A549 (cell line): ENCODE results near the gene TMEM140. TPM values are rescaled to one million over a fixed set of nuclear protein-coding genes. Genes with fewer than 3 reads are reported as not detected.

ENCODE experiments used
- ATAC-seq, 2 experiments: fragments of 200-7000 bp in 1 of 2; fragments of >200 bp in 1 of 2; cut with Nextera tagmentation in 1 of 2; cut with Tn5 transposase in 1 of 2; 3 replicates each; pipeline versions ENCODE4 v1.8.0 to v1.9.1; 2018 to 2020; ENCODE audit warnings: mild to moderate bottlenecking in 1 of 2, moderate library complexity in 1 of 2
- CTCF ChIA-PET: fragments of 300-600 bp; sonication (Branson Sonifier 250); formaldehyde crosslinking; extraction: SDS; loops from one replicate; lab custom pipeline; 2021; ENCODE audit warnings: antibody characterized with exemption, inconsistent platforms; lab: Yijun Ruan, JAX
- POLR2A ChIA-PET: fragments of 350-600 bp; formaldehyde crosslinking; extraction: SDS; loops from one replicate; lab custom pipeline; 2021; ENCODE audit warnings: antibody characterized with exemption, inconsistent platforms; lab: Yijun Ruan, JAX
- DNase-seq, 2 experiments: peaks; one replicate each; pipeline versions ENCODE4 v3.0.0 to v3.0.0-alpha.2; 2011 to 2016; ENCODE audit warnings: low read depth in 1 of 2, low spot score in 1 of 2
- FAIRE-seq: peaks from 2 replicates; lab custom pipeline; 2011; peaks lifted over from hg19 to GRCh38; lab: Jason Lieb, UNC
- H3K27ac ChIP-seq, 2 experiments: fragments of >200 bp; sonication (Bioruptor Twin); formaldehyde crosslinking; 3 replicates each; pipeline ENCODE4 v1.5.1; 2016 to 2017
- H3K4me1 ChIP-seq: fragments of >200 bp; sonication (Bioruptor Twin); formaldehyde crosslinking; 3 replicates; pipeline ENCODE4 v1.6.1; 2016
- H3K4me2 ChIP-seq: fragments of >200 bp; sonication (Bioruptor Twin); formaldehyde crosslinking; 3 replicates; pipeline ENCODE4 v1.6.1; 2016
- H3K4me3 ChIP-seq: fragments of >200 bp; sonication (Bioruptor Twin); formaldehyde crosslinking; 3 replicates; pipeline ENCODE4 v1.5.1; 2016
- H3K9me3 ChIP-seq: fragments of >200 bp; sonication (Bioruptor Twin); formaldehyde crosslinking; 3 replicates; pipeline ENCODE4 v1.6.1; 2016
- CBX2 ChIP-seq: fragments of 200-600 bp; sonication (generic); IDR thresholded peaks from 2 replicates; pipeline ENCODE4 v1.6.1; 2016; ENCODE audit warnings: low read depth, mild to moderate bottlenecking, borderline replicate concordance
- CHD2 ChIP-seq: fragments of 150-350 bp; IDR thresholded peaks from 2 replicates; pipeline ENCODE4 v1.6.1; 2014; ENCODE audit warnings: low read length; ENCODE audit not compliant: partially characterized antibody
- EHF ChIP-seq: fragments of 250-450 bp; sonication (Bioruptor Pico); IDR thresholded peaks from 2 replicates; pipeline ENCODE4 v1.5.0; 2020; ENCODE audit warnings: mild to moderate bottlenecking
- ESRRA ChIP-seq: fragments of 150-350 bp; IDR thresholded peaks from 2 replicates; pipeline ENCODE4 v1.6.1; 2014; ENCODE audit warnings: mild to moderate bottlenecking, low read length, borderline replicate concordance
- FOSB ChIP-seq: fragments of 250-450 bp; sonication (Bioruptor Pico); IDR thresholded peaks from 2 replicates; pipeline ENCODE4 v1.5.0; 2020; ENCODE audit warnings: mild to moderate bottlenecking, moderate library complexity
- FOSL2 ChIP-seq, 2 experiments: fragments of 450-650 bp in 1 of 2; fragments of >200 bp in 1 of 2; sonication (Bioruptor Twin) in 1 of 2; formaldehyde crosslinking; IDR thresholded peaks; 2 replicates each; pipeline versions ENCODE4 v1.5.0 to v1.6.1; 2016 to 2020; ENCODE audit warnings: mild to moderate bottlenecking in 1 of 2, moderate library complexity in 1 of 2
- GATA3 ChIP-seq: IDR thresholded peaks from 2 replicates; pipeline ENCODE4 v1.6.1; 2012; ENCODE audit warnings: borderline replicate concordance
- HOXB13 ChIP-seq: fragments of 250-450 bp; sonication (Bioruptor Pico); IDR thresholded peaks from 2 replicates; pipeline ENCODE4 v1.5.0; 2020; ENCODE audit warnings: low read depth, mild to moderate bottlenecking, moderate library complexity
- HOXB5 ChIP-seq: fragments of 250-450 bp; sonication (Bioruptor Pico); IDR thresholded peaks from 2 replicates; pipeline ENCODE4 v1.5.0; 2020; ENCODE audit warnings: mild to moderate bottlenecking, moderate library complexity
- JUN ChIP-seq, 2 experiments: fragments of >200 bp; sonication (Bioruptor Twin); formaldehyde crosslinking; IDR thresholded peaks; 2 replicates in 1 of 2; 3 replicates in 1 of 2; pipeline ENCODE4 v1.6.1; 2016 to 2017
- KDM1A ChIP-seq: fragments of 200-600 bp; sonication (generic); IDR thresholded peaks from 2 replicates; pipeline ENCODE4 v1.6.1; 2016; ENCODE audit warnings: low read depth, mild to moderate bottlenecking
- MAFK ChIP-seq: fragments of 450-650 bp; IDR thresholded peaks from 2 replicates; pipeline ENCODE4 v1.6.1; 2014; ENCODE audit not compliant: partially characterized antibody
- MAZ ChIP-seq: fragments of 150-350 bp; IDR thresholded peaks from 2 replicates; pipeline ENCODE4 v1.6.1; 2014; ENCODE audit warnings: antibody characterized with exemption, low read depth, low read length, borderline replicate concordance
- NFE2L2 ChIP-seq: fragments of 150-350 bp; conservative IDR thresholded peaks from 2 replicates; pipeline ENCODE4 v1.6.1; 2014; ENCODE audit warnings: low read length
- NR3C1 ChIP-seq: fragments of >200 bp; sonication (Bioruptor Twin); formaldehyde crosslinking; IDR thresholded peaks from 3 replicates; pipeline ENCODE4 v1.6.1; 2017
- RAD21 ChIP-seq, 2 experiments: fragments of >200 bp in 1 of 2; sonication (Bioruptor Twin) in 1 of 2; formaldehyde crosslinking in 1 of 2; IDR thresholded peaks in 1 of 2; conservative IDR thresholded peaks in 1 of 2; 2 replicates in 1 of 2; 3 replicates in 1 of 2; pipeline ENCODE4 v1.6.1; 2012 to 2018; ENCODE audit warnings: inconsistent platforms in 1 of 2
- RARB ChIP-seq: fragments of 250-450 bp; sonication (Bioruptor Pico); IDR thresholded peaks from 2 replicates; pipeline ENCODE4 v1.8.0; 2021; ENCODE audit warnings: mild to moderate bottlenecking, moderate library complexity
- RCOR1 ChIP-seq: fragments of 150-350 bp; IDR thresholded peaks from 2 replicates; pipeline ENCODE4 v1.6.1; 2014; ENCODE audit warnings: antibody characterized with exemption, low read length, low read depth
- RFX5 ChIP-seq: fragments of 450-650 bp; IDR thresholded peaks from 2 replicates; pipeline ENCODE4 v1.7.1; 2014; ENCODE audit warnings: antibody characterized with exemption, mild to moderate bottlenecking, moderate library complexity
- SMC3 ChIP-seq: fragments of >200 bp; sonication (Bioruptor Twin); formaldehyde crosslinking; IDR thresholded peaks from 3 replicates; pipeline ENCODE4 v1.6.1; 2018; ENCODE audit warnings: inconsistent platforms
- SREBF2 ChIP-seq: fragments of 450-650 bp; IDR thresholded peaks from 2 replicates; pipeline ENCODE4 v1.6.1; 2014; ENCODE audit warnings: mild to moderate bottlenecking, moderate library complexity
- ZC3H11A ChIP-seq: fragments of 450-650 bp; IDR thresholded peaks from 2 replicates; pipeline ENCODE4 v1.6.1; 2014; ENCODE audit warnings: antibody characterized with exemption, mild to moderate bottlenecking
- ZFP36 ChIP-seq: fragments of 450-650 bp; IDR thresholded peaks from 2 replicates; pipeline ENCODE4 v1.6.1; 2014; ENCODE audit warnings: borderline replicate concordance; ENCODE audit not compliant: partially characterized antibody
- ZNF302 ChIP-seq: fragments of 250-450 bp; sonication (Bioruptor Pico); IDR thresholded peaks from 2 replicates; pipeline ENCODE4 v1.9.0; 2021; ENCODE audit warnings: inconsistent platforms, mild to moderate bottlenecking, moderate library complexity
- WGBS: methylation state at CpG from one replicate; pipeline ENCODE4 v1.1.6; 2017; ENCODE audit errors: missing lambda C conversion rate; 5-methylcytosine and 5-hydroxymethylcytosine counted together
- polyA plus RNA-seq, 4 experiments: library from polyadenylated mRNA; depleted of rRNA in 3 of 4; stranded (reverse); fragments of >200 nt; fragmentation: RNase III in 1 of 4; extraction: RNeasy Plus Mini Kit Qiagen cat#74134 plus additional on column Dnase treatment in 1 of 4; gene quantifications; 2 replicates in 3 of 4; 3 replicates in 1 of 4; pipeline ENCODE4 v1.2.3, GENCODE V29; 2011 to 2017
- TF ChIP-seq, protein P1 (sequence below): fragments of >200 bp; sonication (Bioruptor Twin); formaldehyde crosslinking; IDR thresholded peaks from 3 replicates; pipeline ENCODE4 v1.5.1; 2016
- TF ChIP-seq, protein P2 (sequence below): IDR thresholded peaks from 2 replicates; pipeline ENCODE4 v1.6.1; 2012; ENCODE audit warnings: low read depth, borderline replicate concordance
- TF ChIP-seq, protein P3 (sequence below): IDR thresholded peaks from 2 replicates; pipeline ENCODE4 v1.6.1; 2012
- TF ChIP-seq, protein P4 (sequence below): fragments of 450-650 bp; IDR thresholded peaks from 2 replicates; pipeline ENCODE4 v1.6.1; 2014; ENCODE audit warnings: antibody characterized with exemption
- TF ChIP-seq, protein P5 (sequence below): fragments of 250-450 bp; sonication (Bioruptor Pico); IDR thresholded peaks from 2 replicates; pipeline ENCODE4 v1.5.0; 2020; ENCODE audit warnings: low read depth, mild to moderate bottlenecking, moderate library complexity

Gene TMEM140
- polyA plus RNA-seq, 2 of the 4 experiments (the other 2 are of a cell fraction): 0.72 to 0.87 TPM

GRCh38 chr7:135186261-135186540, 38.3 kb downstream of the TMEM140 start:
- no peaks in the 10 kb centered on the region for H3K4me1 ChIP-seq
- FAIRE-seq: no peak
- ChIA-PET CTCF (interaction anchor here (1.8 to 2.5 kb wide), 2 partner anchors 10 to 16 kb away, joined by 6 to 7 read pairs; partner anchors contain the start of gene CYREN), POLR2A (no interaction called here)
- no peak for DNase-seq
- no peaks in the 10 kb centered on the region for H3K9me3 ChIP-seq
- H3K27ac ChIP-seq: no peak overlapping the region
- no peak overlapping the region for H3K4me3 ChIP-seq
- 91% methylated on average over 3 of the region's 3 CpGs for WGBS
- no peak for TF ChIP-seq KDM1A
- TF ChIP-seq NR3C1: no peak
- no peak for TF ChIP-seq RFX5
- TF ChIP-seq HOXB13 (CRISPR knock-in tag): no peak
- no peak for TF ChIP-seq SREBF2
- no peak for TF ChIP-seq CBX2
- no peak for TF ChIP-seq GATA3
- TF ChIP-seq HOXB5: no peak
- TF ChIP-seq ESRRA: no peak
- no peak for TF ChIP-seq RARB
- TF ChIP-seq RAD21 (conservative IDR thresholded peaks at IDR 0.05 in 1 of 2, IDR thresholded peaks at IDR 0.05 in 1 of 2): no peak
- no peak for TF ChIP-seq EHF (CRISPR knock-in tag)
- TF ChIP-seq MAZ: no peak
- no peak for TF ChIP-seq ZFP36
- TF ChIP-seq, protein P1, sequence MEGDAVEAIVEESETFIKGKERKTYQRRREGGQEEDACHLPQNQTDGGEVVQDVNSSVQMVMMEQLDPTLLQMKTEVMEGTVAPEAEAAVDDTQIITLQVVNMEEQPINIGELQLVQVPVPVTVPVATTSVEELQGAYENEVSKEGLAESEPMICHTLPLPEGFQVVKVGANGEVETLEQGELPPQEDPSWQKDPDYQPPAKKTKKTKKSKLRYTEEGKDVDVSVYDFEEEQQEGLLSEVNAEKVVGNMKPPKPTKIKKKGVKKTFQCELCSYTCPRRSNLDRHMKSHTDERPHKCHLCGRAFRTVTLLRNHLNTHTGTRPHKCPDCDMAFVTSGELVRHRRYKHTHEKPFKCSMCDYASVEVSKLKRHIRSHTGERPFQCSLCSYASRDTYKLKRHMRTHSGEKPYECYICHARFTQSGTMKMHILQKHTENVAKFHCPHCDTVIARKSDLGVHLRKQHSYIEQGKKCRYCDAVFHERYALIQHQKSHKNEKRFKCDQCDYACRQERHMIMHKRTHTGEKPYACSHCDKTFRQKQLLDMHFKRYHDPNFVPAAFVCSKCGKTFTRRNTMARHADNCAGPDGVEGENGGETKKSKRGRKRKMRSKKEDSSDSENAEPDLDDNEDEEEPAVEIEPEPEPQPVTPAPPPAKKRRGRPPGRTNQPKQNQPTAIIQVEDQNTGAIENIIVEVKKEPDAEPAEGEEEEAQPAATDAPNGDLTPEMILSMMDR: no peak
- no peak for TF ChIP-seq ZNF302
- TF ChIP-seq JUN (IDR thresholded peaks at IDR 0.05): no peak
- TF ChIP-seq, protein P2, sequence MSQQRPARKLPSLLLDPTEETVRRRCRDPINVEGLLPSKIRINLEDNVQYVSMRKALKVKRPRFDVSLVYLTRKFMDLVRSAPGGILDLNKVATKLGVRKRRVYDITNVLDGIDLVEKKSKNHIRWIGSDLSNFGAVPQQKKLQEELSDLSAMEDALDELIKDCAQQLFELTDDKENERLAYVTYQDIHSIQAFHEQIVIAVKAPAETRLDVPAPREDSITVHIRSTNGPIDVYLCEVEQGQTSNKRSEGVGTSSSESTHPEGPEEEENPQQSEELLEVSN: no peak
- TF ChIP-seq, protein P3, sequence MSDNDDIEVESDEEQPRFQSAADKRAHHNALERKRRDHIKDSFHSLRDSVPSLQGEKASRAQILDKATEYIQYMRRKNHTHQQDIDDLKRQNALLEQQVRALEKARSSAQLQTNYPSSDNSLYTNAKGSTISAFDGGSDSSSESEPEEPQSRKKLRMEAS: no peak
- ATAC-seq: no peak
- no peak overlapping the region for H3K4me2 ChIP-seq

- no peak overlapping the region for H3K4me3 ChIP-seq
- FAIRE-seq (no peak), ATAC-seq (no peak), DNase-seq (no peak)
- H3K9me3 ChIP-seq: no peaks in the 10 kb centered on the region
- TF ChIP-seq MAZ: no peak
- no peak for TF ChIP-seq HOXB13 (CRISPR knock-in tag)
- no peak for TF ChIP-seq MAFK
- no peak for TF ChIP-seq SMC3
- TF ChIP-seq, protein P4, sequence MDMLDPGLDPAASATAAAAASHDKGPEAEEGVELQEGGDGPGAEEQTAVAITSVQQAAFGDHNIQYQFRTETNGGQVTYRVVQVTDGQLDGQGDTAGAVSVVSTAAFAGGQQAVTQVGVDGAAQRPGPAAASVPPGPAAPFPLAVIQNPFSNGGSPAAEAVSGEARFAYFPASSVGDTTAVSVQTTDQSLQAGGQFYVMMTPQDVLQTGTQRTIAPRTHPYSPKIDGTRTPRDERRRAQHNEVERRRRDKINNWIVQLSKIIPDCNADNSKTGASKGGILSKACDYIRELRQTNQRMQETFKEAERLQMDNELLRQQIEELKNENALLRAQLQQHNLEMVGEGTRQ: no peak
- no peak for TF ChIP-seq RCOR1
- TF ChIP-seq RAD21 (conservative IDR thresholded peaks at IDR 0.05 in 1 of 2, IDR thresholded peaks at IDR 0.05 in 1 of 2): no peak
- TF ChIP-seq KDM1A: no peak
- TF ChIP-seq FOSB: no peak
- no peak for TF ChIP-seq NFE2L2
- TF ChIP-seq CHD2: no peak
- TF ChIP-seq ZC3H11A: no peak
- TF ChIP-seq, protein P3: no peak
- TF ChIP-seq, protein P5, sequence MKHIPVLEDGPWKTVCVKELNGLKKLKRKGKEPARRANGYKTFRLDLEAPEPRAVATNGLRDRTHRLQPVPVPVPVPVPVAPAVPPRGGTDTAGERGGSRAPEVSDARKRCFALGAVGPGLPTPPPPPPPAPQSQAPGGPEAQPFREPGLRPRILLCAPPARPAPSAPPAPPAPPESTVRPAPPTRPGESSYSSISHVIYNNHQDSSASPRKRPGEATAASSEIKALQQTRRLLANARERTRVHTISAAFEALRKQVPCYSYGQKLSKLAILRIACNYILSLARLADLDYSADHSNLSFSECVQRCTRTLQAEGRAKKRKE (CRISPR knock-in tag): no peak
- TF ChIP-seq FOSL2 (IDR thresholded peaks at IDR 0.05): no peak
- no peak for TF ChIP-seq FOSL2 (CRISPR knock-in tag; IDR thresholded peaks at IDR 0.05)
- H3K27ac ChIP-seq: no peak overlapping the region
- ChIA-PET CTCF (interaction anchor here (0.8 to 1.5 kb wide), 2 partner anchors 16 to 87 kb away, joined by 3 read pairs; partner anchors contain the start of gene CYREN), POLR2A (no interaction called here)
- H3K4me1 ChIP-seq: no peaks in the 10 kb centered on the region
- 81% methylated on average over 11 of the region's 12 CpGs for WGBS
- H3K4me2 ChIP-seq: no peak overlapping the region
Measured at GRCh38 chr7:135186841-135187253, 39.0 kb downstream of the TMEM140 start.
